Liver (tissue), 9 donors: ENCODE results near the gene MED16. TPM values are rescaled to one million over a fixed set of nuclear protein-coding genes. Genes with fewer than 3 reads are reported as not detected.

Source experiments
- DNase-seq: peaks from one replicate; pipeline ENCODE4 v3.0.0-alpha.2; 2017; ENCODE audit warnings: low spot score
- H3K27ac ChIP-seq, 2 donors: one replicate each; pipeline ENCODE4 v1.7.0; 2013; ENCODE audit warnings: inconsistent platforms in 2 of 2, low read length in 2 of 2, control low read depth in 1 of 2, low read depth in 1 of 2, mild to moderate bottlenecking in 1 of 2
- H3K27me3 ChIP-seq, 4 donors: one replicate each; pipeline versions ENCODE4 v1.6.1 to v1.7.0; 2013; ENCODE audit warnings: low read length in 3 of 4, inconsistent platforms in 1 of 4, mild to moderate bottlenecking in 1 of 4, moderate library complexity in 1 of 4; ENCODE audit not compliant: control insufficient read depth in 4 of 4, insufficient read depth in 4 of 4
- H3K36me3 ChIP-seq, 4 donors: one replicate each; pipeline versions ENCODE4 v1.6.1 to v1.7.0; 2013; ENCODE audit warnings: low read length in 3 of 4, mild to moderate bottlenecking in 3 of 4, low read depth in 1 of 4, moderate library complexity in 1 of 4; ENCODE audit not compliant: control insufficient read depth in 4 of 4, insufficient read depth in 3 of 4
- H3K4me1 ChIP-seq, 4 donors: one replicate each; pipeline versions ENCODE4 v1.6.1 to v1.7.0; 2013; ENCODE audit warnings: low read length in 3 of 4, mild to moderate bottlenecking in 3 of 4, moderate library complexity in 1 of 4; ENCODE audit not compliant: control insufficient read depth in 4 of 4, insufficient read depth in 4 of 4
- H3K4me3 ChIP-seq, 3 donors: one replicate each; pipeline versions ENCODE4 v1.6.1 to v1.7.0; 2013; ENCODE audit warnings: low read length in 3 of 3, control low read depth in 1 of 3, low read depth in 1 of 3, mild to moderate bottlenecking in 1 of 3
- H3K9ac ChIP-seq, 2 donors: one replicate each; pipeline ENCODE4 v1.7.0; 2013; ENCODE audit warnings: low read length in 2 of 2, mild to moderate bottlenecking in 2 of 2, moderate library complexity in 2 of 2, control low read depth in 1 of 2, low read depth in 1 of 2
- H3K9me3 ChIP-seq, 4 donors: one replicate each; pipeline versions ENCODE4 v1.6.1 to v1.7.0; 2013; ENCODE audit warnings: low read length in 3 of 4; ENCODE audit not compliant: control insufficient read depth in 4 of 4
- ATF3 ChIP-seq: IDR thresholded peaks from 2 replicates; pipeline ENCODE4 v1.6.1; 2016; ENCODE audit warnings: antibody characterized with exemption
- FOXA2 ChIP-seq: IDR thresholded peaks from 2 replicates; pipeline ENCODE4 v1.6.1; 2016; ENCODE audit warnings: antibody characterized with exemption
- HNF4A ChIP-seq, 2 donors: conservative IDR thresholded peaks; 2 replicates each; pipeline ENCODE4 v1.6.1; 2016; ENCODE audit warnings: antibody characterized with exemption in 2 of 2, mild to moderate bottlenecking in 2 of 2
- HNF4G ChIP-seq: IDR thresholded peaks from 2 replicates; pipeline ENCODE4 v1.6.1; 2016; ENCODE audit warnings: antibody characterized with exemption
- JUND ChIP-seq, 2 donors: IDR thresholded peaks; 2 replicates each; pipeline ENCODE4 v1.6.1; 2016; ENCODE audit warnings: antibody characterized with exemption in 2 of 2
- MAX ChIP-seq: IDR thresholded peaks from 2 replicates; pipeline ENCODE4 v1.6.1; 2016; ENCODE audit warnings: antibody characterized with exemption
- NR2F2 ChIP-seq: IDR thresholded peaks from 2 replicates; pipeline ENCODE4 v1.6.1; 2016; ENCODE audit warnings: antibody characterized with exemption
- RXRA ChIP-seq, 2 donors: IDR thresholded peaks; 2 replicates each; pipeline ENCODE4 v1.6.1; 2017 to 2018; ENCODE audit warnings: antibody characterized with exemption in 2 of 2, mild to moderate bottlenecking in 1 of 2
- TAF1 ChIP-seq: conservative IDR thresholded peaks from 2 replicates; pipeline ENCODE4 v1.6.1; 2016; ENCODE audit warnings: antibody characterized with exemption, mild to moderate bottlenecking
- YY1 ChIP-seq: IDR thresholded peaks from 2 replicates; pipeline ENCODE4 v1.6.1; 2016; ENCODE audit warnings: antibody characterized with exemption, mild to moderate bottlenecking
- WGBS: extraction: QIAGEN DNeasy Blood & Tissue Kit; methylation state at CpG from one replicate; pipeline ENCODE4 v1.1.7; 2013; 5-methylcytosine and 5-hydroxymethylcytosine counted together
- polyA plus RNA-seq, 2 donors: library from polyadenylated mRNA; stranded (reverse) in 1 of 2; unstranded in 1 of 2; fragments of 200-250 nt in 1 of 2; fragments of >200 nt in 1 of 2; fragmentation: Nextera tagmentation in 1 of 2; extraction: Ambion mirVana in 1 of 2; gene quantifications; one replicate each; pipeline versions ENCODE4 v1.2.1 to v1.2.3, GENCODE V29; 2013 to 2015
- total RNA-seq, 2 donors: library from RNA; depleted of rRNA; stranded (reverse); fragments of >200 nt; gene quantifications; one replicate each; pipeline ENCODE4 v1.2.3, GENCODE V29; 2014
- TF ChIP-seq, protein P1 (sequence below): IDR thresholded peaks from 2 replicates; pipeline ENCODE4 v1.6.1; 2016; ENCODE audit warnings: antibody characterized with exemption, mild to moderate bottlenecking
- donor health status: healthy.
- donor health status: healthy.
- donor health status: healthy.
- donor health status: healthy.
- donor health status: healthy.

The MED16 gene
- total and polyA plus RNA-seq, 4 donors: 30.6 to 50.5 (median 41.0) TPM

DNA sequence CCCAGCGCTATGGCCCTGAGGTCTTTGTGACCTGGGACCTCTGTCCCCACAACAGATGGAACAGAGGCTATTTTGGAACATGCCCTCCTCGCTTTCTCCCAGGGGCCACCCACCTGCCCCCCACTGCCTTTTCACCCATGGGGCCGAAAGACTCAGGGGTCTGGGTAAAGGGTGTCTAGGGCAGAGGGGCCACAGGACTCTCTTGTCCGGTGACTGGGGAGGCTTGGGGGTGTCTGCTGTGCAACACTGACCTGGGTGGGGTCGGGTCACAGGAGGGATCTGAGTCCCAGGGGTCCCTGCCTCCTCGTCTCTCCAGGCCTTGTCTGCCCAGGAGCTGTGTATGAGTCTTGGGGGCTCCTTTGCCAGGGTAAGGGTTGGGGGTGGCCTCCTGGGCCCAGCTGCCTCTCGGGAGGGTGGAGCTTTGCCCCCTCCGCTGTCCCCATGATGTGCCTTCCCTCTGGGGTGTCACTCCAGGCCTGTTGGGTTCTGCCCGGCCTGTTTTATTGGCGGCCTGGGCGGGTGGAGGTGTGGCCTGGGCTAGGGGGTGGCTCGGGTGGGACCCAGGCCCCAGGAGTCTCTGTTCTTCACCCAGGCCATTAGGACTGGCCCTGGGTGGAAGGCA, 34.9 kb upstream of the MED16 start:
- WGBS: 76% methylated on average over 12 of the region's 12 CpGs
- Histone ChIP-seq H3K9me3 (no peaks in the 10 kb centered on the region), H3K36me3 (no peaks in the 10 kb centered on the region), H3K9ac (peak overlapping the region in 1 of 2 donors; percentile 27), H3K4me1 (peaks cover 11 to 39% (median 20%) of the 10 kb centered on the region in 4 donors), H3K27ac (no peak overlapping the region), H3K4me3 (no peak overlapping the region), H3K27me3 (no peaks in the 10 kb centered on the region)
- peak; percentile 12 for TF ChIP-seq NR2F2
- TF ChIP-seq HNF4A (conservative IDR thresholded peaks at IDR 0.05): no peak
- DNase-seq: no peak

- 7% methylated on average over 15 of the region's 15 CpGs for WGBS
- Histone ChIP-seq H3K9ac (peak overlapping the region in 1 of 2 donors; percentile 27), H3K36me3 (no peaks in the 10 kb centered on the region), H3K4me1 (peaks cover 11 to 33% (median 20%) of the 10 kb centered on the region in 4 donors), H3K9me3 (no peaks in the 10 kb centered on the region), H3K27me3 (no peaks in the 10 kb centered on the region), H3K27ac (peak overlapping the region; percentile 42 to 71), H3K4me3 (peak overlapping the region in 1 of 3 donors; percentile 90)
- peak; percentile 72 for DNase-seq
- TF ChIP-seq MAX: no peak
- peak in 1 of 2 donors; percentile 23 for TF ChIP-seq RXRA (IDR thresholded peaks at IDR 0.05)
- no peak for TF ChIP-seq ATF3
- TF ChIP-seq FOXA2: no peak
- no peak for TF ChIP-seq HNF4G
Measured at GRCh38 chr19:927351-927779, 34.4 kb upstream of the MED16 start.

- Histone ChIP-seq H3K36me3 (no peaks in the 10 kb centered on the region), H3K4me3 (peak overlapping the region; percentile 81 to 90 (median 82)), H3K27me3 (no peaks in the 10 kb centered on the region), H3K27ac (peak overlapping the region; percentile 71 to 84), H3K9me3 (no peaks in the 10 kb centered on the region), H3K4me1 (peaks cover 11 to 28% (median 20%) of the 10 kb centered on the region in 4 donors), H3K9ac (peak overlapping the region in 1 of 2 donors; percentile 81)
- WGBS: under 1% methylated on average over 52 of the region's 52 CpGs
- TF ChIP-seq, protein P1, sequence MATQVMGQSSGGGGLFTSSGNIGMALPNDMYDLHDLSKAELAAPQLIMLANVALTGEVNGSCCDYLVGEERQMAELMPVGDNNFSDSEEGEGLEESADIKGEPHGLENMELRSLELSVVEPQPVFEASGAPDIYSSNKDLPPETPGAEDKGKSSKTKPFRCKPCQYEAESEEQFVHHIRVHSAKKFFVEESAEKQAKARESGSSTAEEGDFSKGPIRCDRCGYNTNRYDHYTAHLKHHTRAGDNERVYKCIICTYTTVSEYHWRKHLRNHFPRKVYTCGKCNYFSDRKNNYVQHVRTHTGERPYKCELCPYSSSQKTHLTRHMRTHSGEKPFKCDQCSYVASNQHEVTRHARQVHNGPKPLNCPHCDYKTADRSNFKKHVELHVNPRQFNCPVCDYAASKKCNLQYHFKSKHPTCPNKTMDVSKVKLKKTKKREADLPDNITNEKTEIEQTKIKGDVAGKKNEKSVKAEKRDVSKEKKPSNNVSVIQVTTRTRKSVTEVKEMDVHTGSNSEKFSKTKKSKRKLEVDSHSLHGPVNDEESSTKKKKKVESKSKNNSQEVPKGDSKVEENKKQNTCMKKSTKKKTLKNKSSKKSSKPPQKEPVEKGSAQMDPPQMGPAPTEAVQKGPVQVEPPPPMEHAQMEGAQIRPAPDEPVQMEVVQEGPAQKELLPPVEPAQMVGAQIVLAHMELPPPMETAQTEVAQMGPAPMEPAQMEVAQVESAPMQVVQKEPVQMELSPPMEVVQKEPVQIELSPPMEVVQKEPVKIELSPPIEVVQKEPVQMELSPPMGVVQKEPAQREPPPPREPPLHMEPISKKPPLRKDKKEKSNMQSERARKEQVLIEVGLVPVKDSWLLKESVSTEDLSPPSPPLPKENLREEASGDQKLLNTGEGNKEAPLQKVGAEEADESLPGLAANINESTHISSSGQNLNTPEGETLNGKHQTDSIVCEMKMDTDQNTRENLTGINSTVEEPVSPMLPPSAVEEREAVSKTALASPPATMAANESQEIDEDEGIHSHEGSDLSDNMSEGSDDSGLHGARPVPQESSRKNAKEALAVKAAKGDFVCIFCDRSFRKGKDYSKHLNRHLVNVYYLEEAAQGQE: no peak
- TF ChIP-seq JUND (IDR thresholded peaks at IDR 0.05): no peak
- no peak for TF ChIP-seq MAX
- no peak for TF ChIP-seq NR2F2
- no peak for TF ChIP-seq YY1
- no peak for TF ChIP-seq HNF4G
- no peak for TF ChIP-seq HNF4A (conservative IDR thresholded peaks at IDR 0.05)
- TF ChIP-seq RXRA (IDR thresholded peaks at IDR 0.05): peak in 1 of 2 donors; percentile 11
- no peak for TF ChIP-seq TAF1
- DNase-seq: peak; percentile 78
Measured at GRCh38 chr19:926589-927350, 33.8 kb upstream of the MED16 start.
